SK-N-SH treated with all-trans-retinoic acid at 6 μM for 48 hours (cell line): ENCODE data around the gene LSAMP.

Experiments
- BACH2 ChIP-seq: fragments of 250-450 bp; sonication (Bioruptor Pico); IDR thresholded peaks from 2 replicates; pipeline ENCODE4 v1.9.0; 2021; ENCODE audit warnings: mild to moderate bottlenecking, borderline replicate concordance
- CSDC2 ChIP-seq: fragments of 250-450 bp; sonication (Bioruptor Pico); IDR thresholded peaks from 2 replicates; pipeline ENCODE4 v1.5.0; 2020; ENCODE audit warnings: mild to moderate bottlenecking, moderate library complexity
- GLIS3 ChIP-seq: fragments of 250-450 bp; sonication (Bioruptor Pico); IDR thresholded peaks from 2 replicates; pipeline ENCODE4 v1.5.0; 2020; ENCODE audit warnings: mild to moderate bottlenecking, moderate library complexity
- ISL1 ChIP-seq: fragments of 250-450 bp; sonication (Bioruptor Pico); IDR thresholded peaks from 2 replicates; pipeline ENCODE4 v2.1.2; 2022; ENCODE audit warnings: mild to moderate bottlenecking, moderate library complexity
- OSR1 ChIP-seq: fragments of 250-450 bp; sonication (Bioruptor Pico); IDR thresholded peaks from 2 replicates; pipeline ENCODE4 v1.8.0; 2022; ENCODE audit warnings: moderate library complexity, mild to moderate bottlenecking, inconsistent platforms
- RARB ChIP-seq: fragments of 250-450 bp; sonication (Bioruptor Pico); IDR thresholded peaks from 2 replicates; pipeline ENCODE4 v1.8.0; 2021; ENCODE audit warnings: mild to moderate bottlenecking, moderate library complexity
- SNAI2 ChIP-seq: fragments of 250-450 bp; sonication (Bioruptor Pico); IDR thresholded peaks from 2 replicates; pipeline ENCODE4 v1.5.0; 2020; ENCODE audit warnings: mild to moderate bottlenecking, moderate library complexity
- TCF4 ChIP-seq: fragments of 250-450 bp; sonication (Bioruptor Pico); IDR thresholded peaks from 2 replicates; pipeline ENCODE4 v1.8.0; 2021; ENCODE audit warnings: mild to moderate bottlenecking, moderate library complexity, borderline replicate concordance
- TOX ChIP-seq: fragments of 250-450 bp; sonication (Bioruptor Pico); IDR thresholded peaks from 2 replicates; pipeline ENCODE4 v1.8.0; 2021; ENCODE audit warnings: mild to moderate bottlenecking, moderate library complexity, borderline replicate concordance
- ZNF70 ChIP-seq: fragments of 450-650 bp; formaldehyde crosslinking; IDR thresholded peaks from 2 replicates; pipeline ENCODE4 v1.5.0; 2020; ENCODE audit warnings: mild to moderate bottlenecking, moderate library complexity
- ZNF8 ChIP-seq: fragments of 450-650 bp; formaldehyde crosslinking; IDR thresholded peaks from 2 replicates; pipeline ENCODE4 v1.5.0; 2020; ENCODE audit warnings: mild to moderate bottlenecking, moderate library complexity
- TF ChIP-seq, protein P1 (sequence below): fragments of 250-450 bp; sonication (Bioruptor Pico); IDR thresholded peaks from 2 replicates; pipeline ENCODE4 v1.8.0; 2020; ENCODE audit warnings: mild to moderate bottlenecking, moderate library complexity, borderline replicate concordance
- TF ChIP-seq, protein P2 (sequence below): fragments of 250-450 bp; sonication (Bioruptor Pico); IDR thresholded peaks from 2 replicates; pipeline ENCODE4 v1.5.1; 2020; ENCODE audit warnings: low read depth, mild to moderate bottlenecking, moderate library complexity
- TF ChIP-seq, protein P3 (sequence below): fragments of 250-450 bp; sonication (Bioruptor Pico); IDR thresholded peaks from 2 replicates; pipeline ENCODE4 v1.8.0; 2021; ENCODE audit warnings: low read depth, mild to moderate bottlenecking, moderate library complexity, borderline replicate concordance

DNA sequence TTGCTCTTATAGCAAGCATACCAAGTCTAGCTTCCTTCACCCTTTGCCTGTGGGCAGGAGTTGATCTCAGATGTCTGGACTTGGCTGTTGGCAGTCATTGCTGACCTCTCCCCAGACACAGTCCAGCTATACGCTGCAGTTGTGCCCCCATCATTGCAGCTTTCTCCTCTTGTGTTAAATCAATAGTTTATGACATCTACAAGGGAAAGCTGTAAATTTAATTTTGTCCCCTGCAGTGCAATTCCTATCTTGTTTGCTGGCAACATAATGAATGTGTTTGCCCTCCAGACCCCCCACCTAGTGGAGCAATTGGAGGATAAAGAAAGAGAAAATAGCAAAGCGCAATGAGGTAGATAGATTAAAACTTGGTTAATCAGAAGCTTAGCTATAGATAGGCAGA, 280.2 kb downstream of the LSAMP start:
- TF ChIP-seq SNAI2 (CRISPR knock-in tag): no peak
- no peak for TF ChIP-seq BACH2 (CRISPR knock-in tag)
- no peak for TF ChIP-seq ZNF70 (CRISPR knock-in tag)
- no peak for TF ChIP-seq GLIS3
- TF ChIP-seq OSR1 (CRISPR knock-in tag): no peak
- no peak for TF ChIP-seq TCF4 (CRISPR knock-in tag)
- TF ChIP-seq ISL1 (CRISPR knock-in tag): no peak
- no peak for TF ChIP-seq TOX (CRISPR knock-in tag)
- TF ChIP-seq, protein P1, sequence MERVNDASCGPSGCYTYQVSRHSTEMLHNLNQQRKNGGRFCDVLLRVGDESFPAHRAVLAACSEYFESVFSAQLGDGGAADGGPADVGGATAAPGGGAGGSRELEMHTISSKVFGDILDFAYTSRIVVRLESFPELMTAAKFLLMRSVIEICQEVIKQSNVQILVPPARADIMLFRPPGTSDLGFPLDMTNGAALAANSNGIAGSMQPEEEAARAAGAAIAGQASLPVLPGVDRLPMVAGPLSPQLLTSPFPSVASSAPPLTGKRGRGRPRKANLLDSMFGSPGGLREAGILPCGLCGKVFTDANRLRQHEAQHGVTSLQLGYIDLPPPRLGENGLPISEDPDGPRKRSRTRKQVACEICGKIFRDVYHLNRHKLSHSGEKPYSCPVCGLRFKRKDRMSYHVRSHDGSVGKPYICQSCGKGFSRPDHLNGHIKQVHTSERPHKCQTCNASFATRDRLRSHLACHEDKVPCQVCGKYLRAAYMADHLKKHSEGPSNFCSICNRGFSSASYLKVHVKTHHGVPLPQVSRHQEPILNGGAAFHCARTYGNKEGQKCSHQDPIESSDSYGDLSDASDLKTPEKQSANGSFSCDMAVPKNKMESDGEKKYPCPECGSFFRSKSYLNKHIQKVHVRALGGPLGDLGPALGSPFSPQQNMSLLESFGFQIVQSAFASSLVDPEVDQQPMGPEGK (CRISPR knock-in tag): no peak
- TF ChIP-seq RARB: no peak
- TF ChIP-seq, protein P2, sequence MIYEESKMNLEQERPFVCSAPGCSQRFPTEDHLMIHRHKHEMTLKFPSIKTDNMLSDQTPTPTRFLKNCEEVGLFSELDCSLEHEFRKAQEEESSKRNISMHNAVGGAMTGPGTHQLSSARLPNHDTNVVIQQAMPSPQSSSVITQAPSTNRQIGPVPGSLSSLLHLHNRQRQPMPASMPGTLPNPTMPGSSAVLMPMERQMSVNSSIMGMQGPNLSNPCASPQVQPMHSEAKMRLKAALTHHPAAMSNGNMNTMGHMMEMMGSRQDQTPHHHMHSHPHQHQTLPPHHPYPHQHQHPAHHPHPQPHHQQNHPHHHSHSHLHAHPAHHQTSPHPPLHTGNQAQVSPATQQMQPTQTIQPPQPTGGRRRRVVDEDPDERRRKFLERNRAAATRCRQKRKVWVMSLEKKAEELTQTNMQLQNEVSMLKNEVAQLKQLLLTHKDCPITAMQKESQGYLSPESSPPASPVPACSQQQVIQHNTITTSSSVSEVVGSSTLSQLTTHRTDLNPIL (CRISPR knock-in tag): no peak
- TF ChIP-seq CSDC2: no peak
- TF ChIP-seq, protein P3, sequence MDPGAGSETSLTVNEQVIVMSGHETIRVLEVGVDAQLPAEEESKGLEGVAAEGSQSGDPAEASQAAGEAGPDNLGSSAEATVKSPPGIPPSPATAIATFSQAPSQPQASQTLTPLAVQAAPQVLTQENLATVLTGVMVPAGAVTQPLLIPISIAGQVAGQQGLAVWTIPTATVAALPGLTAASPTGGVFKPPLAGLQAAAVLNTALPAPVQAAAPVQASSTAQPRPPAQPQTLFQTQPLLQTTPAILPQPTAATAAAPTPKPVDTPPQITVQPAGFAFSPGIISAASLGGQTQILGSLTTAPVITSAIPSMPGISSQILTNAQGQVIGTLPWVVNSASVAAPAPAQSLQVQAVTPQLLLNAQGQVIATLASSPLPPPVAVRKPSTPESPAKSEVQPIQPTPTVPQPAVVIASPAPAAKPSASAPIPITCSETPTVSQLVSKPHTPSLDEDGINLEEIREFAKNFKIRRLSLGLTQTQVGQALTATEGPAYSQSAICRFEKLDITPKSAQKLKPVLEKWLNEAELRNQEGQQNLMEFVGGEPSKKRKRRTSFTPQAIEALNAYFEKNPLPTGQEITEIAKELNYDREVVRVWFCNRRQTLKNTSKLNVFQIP (CRISPR knock-in tag): no peak
- no peak for TF ChIP-seq ZNF8 (CRISPR knock-in tag)
